ENCODE results near the gene CPNE8.

CPNE8 gene

DNA sequence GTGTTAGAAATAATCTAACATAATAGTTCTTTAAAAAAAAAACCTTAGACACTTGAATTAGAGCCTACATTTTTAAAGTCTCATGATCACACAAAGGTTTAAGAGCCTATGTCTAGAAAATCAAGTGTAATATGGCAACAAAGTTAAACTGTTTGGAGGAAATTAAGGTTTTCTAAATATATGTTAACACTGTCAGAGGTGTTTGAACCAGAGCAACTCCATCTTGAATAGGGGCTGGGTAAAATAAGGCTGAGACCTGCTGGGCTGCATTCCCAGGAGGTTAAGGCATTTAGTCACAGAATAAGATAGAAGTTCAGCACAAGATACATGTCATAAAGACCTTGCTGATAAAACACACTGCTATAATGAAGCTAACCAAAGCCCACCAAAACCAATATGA lies 12.4 kb downstream of the CPNE8 start:
- DNase-seq, result no peak

DNA sequence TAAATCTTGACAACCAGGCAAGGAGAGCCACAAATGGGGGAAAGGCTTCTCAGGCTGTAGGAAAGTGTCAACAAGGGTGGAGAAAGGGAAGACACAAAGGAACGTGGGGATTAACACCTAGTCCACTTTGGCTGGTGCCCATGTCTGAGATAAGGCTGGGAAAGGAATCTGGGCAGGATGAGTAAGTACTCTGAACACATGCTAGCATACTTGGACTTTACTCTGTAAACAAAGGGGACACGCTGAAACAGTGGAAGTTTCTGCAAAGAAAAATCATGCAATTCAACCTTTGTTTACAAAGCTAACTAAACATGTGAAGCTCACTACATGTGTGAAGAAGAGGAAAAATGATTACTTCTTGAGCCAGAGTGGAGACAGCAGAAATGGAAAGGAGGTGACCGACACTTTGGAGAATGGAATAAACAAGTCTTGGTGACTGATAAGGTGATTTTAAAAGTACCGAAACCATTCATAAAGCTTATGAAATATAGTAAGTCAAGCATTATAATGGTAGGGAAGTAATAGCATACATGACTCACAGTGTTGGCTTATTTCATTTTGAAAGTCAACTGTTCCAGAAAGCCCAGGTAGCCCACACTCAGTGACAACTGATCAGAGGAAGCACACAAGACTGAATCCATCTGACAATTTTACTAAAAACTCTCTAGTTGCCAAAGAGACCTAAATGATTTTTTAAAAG lies 13.2 kb downstream of the CPNE8 start:
- DNase-seq, result no peak

DNA sequence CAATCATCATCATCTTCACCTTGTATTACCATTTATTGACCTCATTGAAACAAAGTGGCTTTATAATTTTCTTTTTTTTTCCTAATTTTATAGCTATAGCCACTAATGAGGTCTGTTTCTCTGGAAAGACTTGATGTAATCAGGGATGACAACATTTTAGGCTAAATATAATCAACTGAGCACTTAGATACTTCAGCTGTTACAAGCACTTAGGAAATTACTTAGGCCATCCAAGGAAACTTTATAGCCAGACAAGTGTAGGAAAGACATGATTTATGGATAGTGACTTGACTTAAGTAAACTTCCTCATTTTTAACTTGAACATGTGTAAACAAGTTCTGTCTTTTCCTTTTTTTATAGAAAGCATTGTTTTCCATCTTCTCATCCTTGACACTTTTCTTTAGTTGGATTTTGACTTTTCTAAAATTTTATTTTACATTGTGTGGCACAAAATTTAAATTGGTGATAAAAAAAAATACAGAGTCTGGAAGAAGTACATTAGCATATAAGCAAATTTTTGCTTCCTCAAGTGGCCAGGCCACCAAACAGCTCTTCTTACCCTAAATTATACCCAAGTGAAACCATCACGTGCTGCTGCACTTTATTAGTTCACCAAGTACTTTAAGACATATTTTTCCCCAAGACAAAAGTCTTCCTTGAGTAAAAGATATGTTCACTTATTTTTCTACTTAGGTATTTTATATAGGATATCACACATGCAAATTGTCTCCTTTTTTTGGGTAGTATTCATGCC lies 15.1 kb downstream of the CPNE8 start:
- DNase-seq, result no peak

DNA sequence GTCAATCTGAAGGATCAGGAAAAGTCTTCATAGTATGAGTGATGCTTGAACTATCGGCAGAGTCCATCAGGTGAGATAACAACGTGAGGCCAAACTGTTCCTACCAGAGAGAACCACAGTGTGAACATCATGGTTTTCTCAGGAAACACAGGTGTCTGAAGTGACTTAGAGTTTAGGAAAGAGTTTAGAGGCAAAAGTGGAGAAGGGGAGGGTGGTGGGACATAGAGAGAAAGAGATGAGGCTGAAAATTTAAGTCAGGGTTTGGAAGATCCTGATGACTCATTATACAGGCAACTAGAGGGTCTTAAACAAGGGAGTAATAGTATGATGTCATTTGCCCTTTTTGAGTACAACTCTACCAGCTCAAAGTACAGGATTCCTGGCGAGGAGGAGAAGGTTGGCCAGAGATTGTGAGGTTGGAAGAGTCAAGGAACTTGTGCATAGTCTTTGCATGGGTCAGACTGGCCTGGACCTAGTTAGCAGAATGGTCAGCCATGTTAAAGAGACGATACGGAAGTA lies 16.0 kb downstream of the CPNE8 start:
- no peak for DNase-seq

DNA sequence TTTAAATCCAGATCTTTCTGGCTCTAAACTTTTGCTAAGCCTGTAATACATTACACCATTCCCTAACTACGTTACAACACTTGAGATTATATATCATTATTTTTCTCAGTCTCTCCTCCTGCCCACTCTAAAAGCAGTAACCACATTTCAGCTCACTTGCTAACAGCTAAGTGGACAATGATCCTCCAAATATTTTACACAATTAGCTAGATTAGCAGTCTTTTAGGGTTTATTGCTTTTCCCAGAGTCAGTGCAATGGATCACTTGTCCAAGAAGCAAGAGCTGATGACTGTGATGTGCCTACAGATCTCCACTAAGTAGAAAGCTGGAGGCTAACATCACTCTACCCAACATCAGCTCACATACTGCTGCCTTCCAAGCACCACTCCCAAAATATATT lies 17.6 kb downstream of the CPNE8 start:
- DNase-seq, result no peak

DNA sequence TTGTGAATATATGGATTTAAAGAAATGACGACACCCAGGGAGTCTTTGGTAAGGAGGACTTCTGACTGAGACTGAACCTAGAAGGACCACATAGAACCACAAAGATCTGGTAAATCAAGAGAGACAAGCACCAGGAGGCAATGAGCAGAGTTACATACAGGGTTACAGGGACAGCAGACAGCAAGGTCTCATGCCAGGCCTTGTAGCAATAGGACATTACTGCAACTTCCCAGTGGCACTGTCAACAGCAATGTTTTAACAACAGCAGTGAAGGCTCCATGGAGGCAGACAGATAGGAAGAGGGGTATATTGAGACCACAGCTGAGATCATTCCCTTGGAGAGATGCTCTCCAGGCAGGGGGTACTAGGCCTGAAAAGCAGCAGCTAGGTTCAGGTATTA lies 18.5 kb downstream of the CPNE8 start:
- no peak for DNase-seq

DNA sequence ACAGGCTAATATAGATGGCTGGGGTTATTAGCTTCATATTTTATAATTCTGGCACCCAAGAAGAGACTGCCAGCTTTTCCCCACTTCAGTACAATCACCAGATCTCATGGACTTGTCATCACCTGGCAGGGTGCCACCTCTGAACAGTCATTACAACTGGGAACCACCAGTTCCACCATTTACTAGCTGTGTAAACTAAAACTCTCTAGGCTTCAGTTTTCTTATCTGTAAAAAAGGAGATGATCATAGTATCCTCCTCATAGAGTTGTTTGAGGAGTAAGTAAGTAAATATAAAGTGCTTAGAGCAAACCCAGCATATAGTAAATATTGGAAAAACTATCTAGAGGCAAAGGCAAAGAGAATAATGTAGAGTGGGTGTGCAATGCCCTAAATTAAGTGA lies 19.3 kb downstream of the CPNE8 start:
- DNase-seq, result no peak

DNA sequence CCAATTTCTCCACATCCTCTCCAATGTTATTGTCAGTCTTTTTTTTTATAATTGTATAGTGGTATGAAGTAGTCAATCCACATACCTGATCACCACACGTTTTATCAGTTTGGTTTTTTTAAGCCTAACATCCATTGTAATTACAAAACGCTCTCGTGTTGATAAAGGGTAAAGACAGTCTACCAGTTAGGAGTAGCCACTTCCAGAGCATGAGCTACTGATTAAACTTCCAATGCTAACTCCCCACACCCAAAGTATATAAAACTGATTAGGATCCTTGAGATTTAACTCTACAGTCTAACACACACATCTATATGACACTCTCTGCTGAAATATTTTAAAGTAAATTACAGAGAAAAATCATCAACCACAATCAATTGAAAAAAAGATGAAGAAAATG lies 20.7 kb downstream of the CPNE8 start:
- DNase-seq, result no peak

DNA sequence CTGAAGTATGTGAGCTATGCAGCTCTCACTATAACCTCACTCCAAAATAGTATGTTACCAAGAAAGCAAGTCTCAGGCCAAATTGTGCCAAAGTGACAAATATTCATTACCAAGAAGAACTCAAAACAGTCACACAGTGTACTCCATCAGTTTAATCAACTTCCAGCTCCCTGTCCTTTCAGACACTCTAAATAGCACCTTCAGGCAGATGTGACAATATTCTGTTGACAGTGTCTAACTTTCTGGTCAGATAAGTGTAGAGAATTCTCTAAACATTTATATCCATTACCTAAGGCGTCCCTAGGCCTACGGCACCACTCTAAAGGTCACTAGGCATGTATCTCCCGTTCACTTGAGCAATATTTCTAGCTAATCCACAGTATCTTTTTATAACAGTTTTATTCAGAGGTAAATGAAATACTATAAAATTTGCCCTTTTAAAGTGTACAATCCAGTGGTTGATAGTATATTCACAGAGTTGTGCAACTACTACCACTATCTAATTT lies 21.7 kb downstream of the CPNE8 start:
- DNase-seq, result no peak

DNA sequence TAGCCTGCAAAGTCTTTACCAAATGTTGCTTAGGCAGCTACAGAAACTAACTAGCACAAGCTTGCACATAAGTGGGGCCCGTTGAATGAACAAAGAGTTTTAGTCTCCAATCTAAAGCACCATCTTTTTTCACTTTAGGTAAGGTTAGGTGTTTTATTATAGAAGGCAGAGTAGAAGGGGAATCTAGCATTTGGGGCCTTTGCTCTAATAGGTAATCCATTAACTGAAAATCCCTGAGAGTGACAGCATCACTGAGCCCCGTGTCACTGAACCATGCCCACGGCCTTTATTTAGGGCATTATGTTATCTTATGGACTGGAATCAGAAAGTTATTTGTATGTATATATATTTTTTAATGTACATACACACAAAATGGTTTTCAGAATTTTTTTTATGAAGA lies 25.1 kb downstream of the CPNE8 start:
- DNase-seq, result no peak

DNA sequence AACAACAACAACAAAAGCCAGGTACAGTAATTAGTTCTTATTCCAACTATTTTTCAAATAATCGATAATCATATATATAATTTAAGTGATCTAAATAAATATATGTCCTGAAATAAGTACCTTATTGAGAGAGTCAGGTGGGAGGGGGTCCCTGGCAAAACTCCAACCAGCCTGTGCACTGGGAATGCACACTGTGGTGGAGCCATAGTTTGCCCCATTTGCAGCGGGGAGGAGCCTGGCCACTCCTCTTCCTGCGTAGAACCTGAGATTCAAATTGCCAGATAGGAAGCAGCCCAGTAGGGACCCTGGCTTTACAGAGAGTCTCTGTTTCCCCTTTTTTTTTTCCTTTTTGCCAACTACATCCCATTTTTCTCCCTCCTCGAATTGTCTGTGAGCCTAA lies 26.4 kb downstream of the CPNE8 start:
- no peak for DNase-seq

DNA sequence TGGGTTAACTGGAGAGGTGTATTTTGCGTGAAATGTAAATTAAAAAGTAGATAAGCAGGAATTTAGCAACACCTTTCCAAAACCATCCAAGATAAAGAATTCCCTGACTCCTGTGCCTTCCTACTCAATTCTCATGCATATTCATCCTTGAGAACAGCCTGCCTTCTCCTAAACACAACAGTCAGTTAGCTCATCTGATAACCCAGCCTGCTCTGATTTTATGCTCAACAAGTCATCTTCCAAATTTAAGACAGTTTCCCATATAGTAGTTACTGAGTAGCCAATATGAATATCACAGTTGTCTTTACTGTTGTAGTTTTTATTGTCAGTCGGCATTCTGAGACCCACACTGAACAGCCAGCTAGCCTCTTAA lies 27.1 kb downstream of the CPNE8 start:
- no peak for DNase-seq

DNA sequence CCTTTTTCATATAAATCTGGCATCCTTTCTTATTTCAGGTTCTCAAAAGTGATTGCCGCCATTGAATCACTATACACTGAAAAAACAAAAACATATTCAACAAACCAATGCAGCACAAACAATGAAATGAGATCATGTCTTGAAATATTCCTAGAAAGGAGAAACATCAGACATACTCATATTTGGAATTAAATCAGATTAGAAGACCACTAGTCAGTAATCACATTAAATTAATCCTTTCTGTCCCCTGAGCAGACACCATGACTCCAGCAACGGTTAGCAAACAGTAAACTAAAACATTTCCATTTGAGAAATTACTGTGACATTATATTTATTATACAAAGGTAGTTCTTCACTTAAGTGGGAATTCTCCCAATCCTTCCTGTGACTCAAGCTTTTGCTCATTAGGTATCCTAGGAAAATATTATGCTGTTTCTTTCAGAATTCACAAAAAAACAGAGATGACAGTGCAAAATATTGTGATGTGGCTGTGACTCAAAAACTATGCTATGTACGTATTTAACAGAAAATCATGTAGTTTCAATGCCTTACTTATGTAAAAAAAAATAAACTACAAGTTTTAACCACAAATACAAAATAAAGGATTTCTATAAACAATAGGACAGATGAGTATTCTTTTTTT lies 29.7 kb downstream of the CPNE8 start:
- no peak for DNase-seq

DNA sequence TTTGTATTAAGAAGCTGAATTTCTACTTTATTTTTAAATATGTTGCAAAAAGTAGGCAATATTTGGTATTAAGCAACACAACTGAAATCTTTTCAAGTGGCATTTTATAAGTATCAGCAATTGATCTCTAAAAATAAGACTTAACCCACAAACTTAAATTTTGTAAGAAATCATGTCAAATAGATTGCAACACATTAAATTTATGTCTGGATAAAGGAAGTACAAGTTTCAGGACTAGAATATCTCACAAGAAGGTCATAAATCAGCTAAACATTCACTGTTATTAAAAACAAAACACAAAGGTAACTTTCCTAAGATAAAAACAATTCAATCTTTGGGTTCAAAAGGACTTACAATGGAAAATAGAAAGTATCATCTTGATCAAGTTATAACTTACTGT lies 32.8 kb downstream of the CPNE8 start:
- no peak for DNase-seq

DNA sequence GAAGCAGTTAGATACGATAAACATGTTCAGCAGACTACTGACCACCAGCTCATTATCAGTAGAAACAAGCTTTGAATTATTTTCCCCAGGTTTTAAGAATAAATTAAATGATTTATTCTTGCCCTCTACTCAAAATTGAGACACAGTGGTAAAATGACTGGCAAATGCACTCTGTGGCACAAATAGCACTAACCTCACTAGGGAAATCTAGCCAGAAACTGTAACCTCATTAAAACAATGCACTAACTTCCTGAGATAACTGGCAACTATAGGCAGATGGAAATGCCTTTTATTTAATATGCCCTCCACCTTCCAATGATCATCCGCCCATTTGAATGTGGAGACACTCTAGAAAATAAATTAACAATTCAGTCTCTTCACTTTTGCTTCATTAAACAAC lies 33.2 kb downstream of the CPNE8 start:
- no peak for DNase-seq

DNA sequence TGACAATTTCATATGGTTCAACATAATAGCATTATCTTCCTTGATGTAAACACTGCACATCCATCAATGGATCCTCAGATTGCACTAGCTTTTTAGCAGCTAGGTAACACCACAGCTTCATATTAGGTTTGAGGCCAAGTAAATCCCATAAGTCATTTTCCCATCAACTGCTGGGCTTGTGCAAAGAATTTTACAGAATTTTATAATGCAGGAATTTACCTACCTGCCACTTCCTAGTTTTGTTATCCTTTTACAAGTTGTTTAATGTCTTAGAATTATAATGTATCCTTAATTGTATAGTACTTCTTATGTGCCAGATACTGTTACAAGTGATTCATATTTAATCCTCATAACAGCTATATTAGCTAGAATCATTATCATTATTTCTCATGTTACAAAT lies 36.4 kb downstream of the CPNE8 start:
- DNase-seq, result no peak

DNA sequence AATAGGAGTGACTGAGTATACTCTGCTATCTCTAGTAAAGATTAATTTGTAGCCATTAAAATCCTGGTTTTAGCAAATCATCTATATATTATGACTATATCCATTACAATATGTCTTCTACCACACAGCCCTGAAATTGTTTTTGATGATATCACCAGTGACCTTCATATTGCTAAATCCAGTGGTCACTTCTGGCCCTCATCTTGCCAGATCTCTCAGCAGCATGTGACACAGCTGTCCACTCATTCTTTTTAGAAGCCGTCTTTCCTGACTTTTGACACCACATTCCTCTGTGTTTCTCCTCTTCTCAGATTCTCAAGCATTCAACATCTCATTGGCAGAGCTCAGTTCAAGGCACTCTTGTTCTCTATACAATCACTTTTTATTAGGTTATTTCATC lies 54.9 kb downstream of the CPNE8 start:
- DNase-seq, result no peak

DNA sequence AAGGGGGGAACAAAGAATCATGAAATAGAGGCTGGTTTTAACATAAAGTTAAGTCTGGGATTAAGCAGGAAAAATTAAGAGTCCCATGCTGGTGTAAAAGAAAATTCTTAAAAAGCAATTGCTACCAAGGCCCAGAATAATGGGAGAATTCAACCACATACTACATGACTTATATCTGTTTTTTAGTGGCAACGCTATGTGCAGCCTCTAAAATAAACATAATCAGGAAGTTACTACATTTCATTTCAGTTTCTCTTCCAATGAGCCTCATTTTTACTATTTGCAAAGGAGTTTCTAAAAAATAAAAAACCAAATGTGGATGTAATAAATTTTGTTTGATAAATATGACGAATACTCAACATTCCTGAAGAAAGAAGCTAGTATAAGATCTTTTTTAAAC lies 58.1 kb downstream of the CPNE8 start:
- no peak for DNase-seq

DNA sequence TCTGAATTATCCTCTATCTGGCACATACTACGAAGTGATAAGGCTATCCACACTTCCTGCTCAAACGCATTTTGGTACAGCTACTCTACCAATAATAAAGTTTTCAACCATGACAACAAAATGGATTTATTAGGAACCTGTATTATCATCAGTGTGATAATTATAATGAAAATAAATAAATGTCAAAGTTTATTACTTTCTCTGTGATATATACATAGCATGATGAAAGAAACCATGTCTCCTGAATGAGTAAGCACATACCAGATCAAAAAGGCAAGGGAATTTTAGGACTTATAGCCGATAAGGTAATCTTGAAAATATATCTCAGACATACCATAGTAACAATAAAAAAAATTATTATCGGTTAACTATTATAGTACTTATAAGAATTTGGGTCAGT lies 61.1 kb downstream of the CPNE8 start:
- DNase-seq, result no peak

DNA sequence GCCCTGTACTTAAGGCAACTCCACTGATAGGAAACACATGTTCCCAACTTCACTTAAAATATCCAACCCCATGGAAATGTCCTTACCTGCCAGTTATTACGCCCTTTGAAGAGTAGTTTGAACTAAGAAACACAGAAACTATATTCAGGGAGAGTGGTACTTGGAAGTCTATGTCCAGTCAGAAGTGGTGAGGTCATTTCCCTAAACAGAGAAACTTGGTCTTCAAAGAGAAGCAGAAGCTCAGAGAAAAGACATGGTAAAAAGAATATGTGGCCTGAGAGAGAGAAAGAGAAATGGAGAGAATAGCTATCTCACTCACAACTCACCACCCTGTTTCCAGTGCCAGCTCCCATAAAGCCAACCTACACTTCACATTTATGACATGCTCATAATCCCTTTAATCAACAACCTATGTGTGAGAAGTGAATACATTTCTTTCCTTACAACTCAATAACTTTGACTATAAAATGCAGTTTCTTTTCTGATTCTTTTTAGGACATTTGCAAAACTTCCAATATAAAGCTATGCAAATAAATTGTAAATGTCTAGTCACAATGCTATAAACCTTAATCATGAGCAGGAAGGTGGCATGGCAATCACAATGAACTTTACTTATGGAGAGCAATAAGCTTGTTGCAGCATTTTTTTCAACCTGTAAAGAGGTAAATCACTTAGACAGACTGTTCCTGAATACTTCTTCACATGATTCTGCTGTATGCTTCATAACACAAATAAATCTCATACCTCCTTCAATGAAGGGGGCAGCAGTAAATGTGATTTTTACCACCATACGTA lies 67.1 kb downstream of the CPNE8 start:
- DNase-seq, result no peak

DNA sequence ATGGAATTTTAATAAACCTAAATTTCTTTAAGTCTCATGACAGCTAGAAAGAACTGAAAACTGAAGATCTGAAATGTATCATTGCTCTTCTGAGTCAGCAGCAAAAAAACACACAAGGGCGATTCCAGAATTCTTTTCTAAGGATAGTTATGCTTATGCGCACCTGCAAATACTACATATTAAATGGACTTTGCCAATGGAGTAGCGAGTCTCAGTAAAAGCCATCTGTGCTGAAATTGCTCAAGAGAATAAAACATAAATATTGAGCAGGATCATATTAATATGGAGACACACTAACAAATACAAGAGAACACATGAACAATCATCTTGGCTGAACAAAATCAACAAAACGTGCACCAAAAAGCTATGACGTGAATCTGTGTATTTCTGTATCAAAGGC lies 73.7 kb downstream of the CPNE8 start:
- DNase-seq, result no peak

DNA sequence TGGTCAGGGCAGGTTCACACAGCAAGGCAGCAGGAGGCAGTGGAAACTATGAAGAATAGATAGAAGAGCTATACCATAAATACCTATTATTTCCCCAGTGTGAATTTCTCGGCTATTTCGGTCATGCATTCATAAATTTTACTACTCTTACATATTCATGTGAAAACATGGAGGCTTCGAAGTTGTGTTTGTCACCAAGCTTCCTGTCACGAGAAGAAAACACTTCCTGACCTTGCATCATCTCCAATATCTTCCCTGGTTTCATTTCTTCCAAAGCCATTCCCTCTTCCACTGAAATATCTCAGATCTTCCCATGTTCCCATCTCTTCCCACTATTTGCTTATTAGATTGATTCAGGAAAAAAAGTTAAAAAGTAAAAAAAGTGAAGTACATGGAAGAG lies 80.4 kb downstream of the CPNE8 start:
- no peak for DNase-seq

DNA sequence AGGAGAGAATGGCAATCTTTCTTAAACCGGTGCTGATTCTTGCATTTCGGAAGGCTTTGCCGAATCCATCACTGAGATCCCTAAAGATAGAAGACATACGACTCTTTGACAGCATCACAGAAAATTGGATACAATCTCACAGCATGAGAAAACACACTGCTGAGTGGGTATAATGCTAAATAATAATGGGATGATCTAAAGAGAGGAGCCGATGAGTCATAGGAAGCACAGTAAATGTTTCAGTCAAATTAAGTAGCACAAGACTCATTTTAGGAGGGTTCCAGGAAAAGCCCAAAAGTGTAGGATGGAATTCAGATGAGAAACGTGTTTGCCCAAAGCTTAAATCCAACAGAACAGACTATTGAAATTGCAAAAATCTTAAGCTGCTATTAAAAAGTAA lies 81.7 kb downstream of the CPNE8 start:
- DNase-seq, result no peak

All from NCI-H187 treated with DMSO at 0.1 percent for 48 hours (cell line).